NT2/D1 (cell line): ENCODE results near the gene SLC44A3.
A peak's percentile ranks its signal among the peaks of the same experiment; 100 is the strongest.

Experiments used
- DNase-seq: peaks from one replicate; pipeline ENCODE4 v3.0.0-alpha.2; 2011; ENCODE audit warnings: low read depth, low spot score
- H3K27me3 ChIP-seq: 2 replicates; pipeline ENCODE4 v1.6.0; 2011; ENCODE audit warnings: mild to moderate bottlenecking; ENCODE audit not compliant: insufficient read length, insufficient read depth
- H3K36me3 ChIP-seq: 2 replicates; pipeline ENCODE4 v1.6.1; 2011; ENCODE audit warnings: mild to moderate bottlenecking, low read length, mixed read lengths; ENCODE audit not compliant: insufficient read depth, insufficient read length
- H3K4me1 ChIP-seq: 2 replicates; pipeline ENCODE4 v1.5.1; 2011; ENCODE audit not compliant: insufficient read depth, insufficient read length
- H3K4me3 ChIP-seq: 2 replicates; pipeline ENCODE4 v1.5.1; 2011; ENCODE audit warnings: low read depth; ENCODE audit not compliant: insufficient read length
- H3K9ac ChIP-seq: 2 replicates; pipeline ENCODE4 v1.6.0; 2011; ENCODE audit warnings: low read depth; ENCODE audit not compliant: insufficient read length
- H3K9me3 ChIP-seq: 2 replicates; pipeline ENCODE4 v1.5.1; 2011; ENCODE audit warnings: mild to moderate bottlenecking, low read length; ENCODE audit not compliant: insufficient read depth
- SUZ12 ChIP-seq: IDR thresholded peaks from 2 replicates; pipeline ENCODE4 v1.6.1; 2011; ENCODE audit not compliant: insufficient read length, insufficient read depth; ENCODE audit errors: extremely low read depth
- YY1 ChIP-seq: IDR thresholded peaks from 2 replicates; pipeline ENCODE4 v1.6.1; 2011; ENCODE audit not compliant: insufficient read length, insufficient read depth
- ZNF274 ChIP-seq: IDR thresholded peaks from 2 replicates; pipeline ENCODE4 v1.6.1; 2011; ENCODE audit warnings: mild to moderate bottlenecking, low read depth, low read length

SLC44A3 gene

DNA sequence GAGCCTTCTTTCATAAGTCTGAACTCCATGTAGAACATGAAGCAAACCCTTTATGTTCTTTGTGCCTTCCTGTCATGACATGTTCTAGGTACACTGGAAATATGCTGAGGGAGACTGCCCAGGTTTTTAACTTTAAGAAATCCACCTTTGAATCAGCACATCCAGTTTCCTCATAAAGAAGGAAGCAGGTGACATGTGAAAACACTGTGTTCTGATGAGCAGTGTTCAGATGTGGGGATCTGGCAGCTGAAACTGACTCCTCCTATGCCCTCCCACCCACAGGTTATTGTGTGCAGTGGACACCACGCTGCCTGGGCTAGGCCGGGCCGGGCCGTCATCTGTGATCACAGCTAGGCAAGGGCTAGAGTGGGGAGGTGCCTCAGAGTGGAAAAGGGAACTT is 55.6 kb downstream of the SLC44A3 start:
- no peaks in the 10 kb centered on the region for H3K36me3 ChIP-seq
- no peak overlapping the region for H3K4me3 ChIP-seq
- H3K9ac ChIP-seq: no peak overlapping the region
- peaks cover 3% of the 10 kb centered on the region for H3K4me1 ChIP-seq
- TF ChIP-seq YY1 (no peak), ZNF274 (no peak), SUZ12 (no peak)
- no peaks in the 10 kb centered on the region for H3K9me3 ChIP-seq
- no peak for DNase-seq
- no peaks in the 10 kb centered on the region for H3K27me3 ChIP-seq

DNA sequence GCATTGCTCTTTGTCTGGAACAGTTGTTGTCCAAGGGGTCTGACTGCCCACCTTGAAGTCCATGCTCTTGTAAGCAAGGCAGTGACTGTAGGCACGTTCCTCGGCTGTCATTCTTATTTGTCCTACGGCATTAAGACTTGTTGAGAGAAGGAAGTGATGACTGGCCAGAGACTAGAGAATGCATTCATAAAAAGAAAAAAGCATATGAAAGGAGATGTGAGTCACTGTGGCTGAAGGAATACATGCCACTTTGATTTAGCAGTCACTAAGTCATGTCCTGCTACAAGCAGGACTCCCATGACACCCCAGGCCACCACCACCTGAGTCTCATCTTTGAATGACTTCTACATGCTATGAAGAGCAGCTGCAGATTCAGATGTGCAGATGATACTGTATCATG is 56.2 kb downstream of the SLC44A3 start:
- Histone ChIP-seq H3K4me3 (no peak overlapping the region), H3K9me3 (no peaks in the 10 kb centered on the region), H3K4me1 (no peaks in the 10 kb centered on the region), H3K27me3 (no peaks in the 10 kb centered on the region), H3K9ac (no peak overlapping the region), H3K36me3 (no peaks in the 10 kb centered on the region)
- no peak for DNase-seq
- TF ChIP-seq SUZ12 (no peak), ZNF274 (no peak), YY1 (no peak)

- Histone ChIP-seq H3K9me3 (no peaks in the 10 kb centered on the region), H3K4me1 (no peaks in the 10 kb centered on the region), H3K27me3 (no peaks in the 10 kb centered on the region), H3K9ac (no peak overlapping the region), H3K4me3 (no peak overlapping the region), H3K36me3 (no peaks in the 10 kb centered on the region)
- DNase-seq: no peak
- TF ChIP-seq YY1 (no peak), SUZ12 (no peak), ZNF274 (no peak)
Measured at GRCh38 chr1:94878329-94878728, 58.2 kb downstream of the SLC44A3 start.

DNA sequence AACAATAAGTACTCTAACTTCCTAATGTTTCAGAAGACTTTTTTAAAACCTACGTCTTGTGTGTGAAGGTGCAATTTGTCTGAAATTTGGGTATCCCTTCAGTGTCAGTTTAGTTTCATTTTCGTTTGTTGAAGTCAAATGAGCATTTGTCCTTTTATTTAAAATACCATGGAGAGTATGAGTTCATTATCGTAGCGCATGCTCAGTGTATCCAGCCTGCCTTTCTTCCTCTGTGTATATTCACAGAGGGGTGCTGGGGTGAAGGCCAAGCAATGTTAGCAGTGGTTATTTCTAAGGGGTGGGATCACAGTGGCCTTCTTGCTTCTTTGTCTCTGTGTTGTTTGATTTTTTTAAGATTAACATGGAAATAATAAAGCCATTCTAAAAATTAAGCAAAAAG is 63.5 kb downstream of the SLC44A3 start:
- Histone ChIP-seq H3K4me3 (no peak overlapping the region), H3K36me3 (no peaks in the 10 kb centered on the region), H3K9me3 (no peaks in the 10 kb centered on the region), H3K4me1 (peaks cover 7% of the 10 kb centered on the region), H3K9ac (no peak overlapping the region), H3K27me3 (no peaks in the 10 kb centered on the region)
- TF ChIP-seq YY1: no peak
- no peak for DNase-seq

DNA sequence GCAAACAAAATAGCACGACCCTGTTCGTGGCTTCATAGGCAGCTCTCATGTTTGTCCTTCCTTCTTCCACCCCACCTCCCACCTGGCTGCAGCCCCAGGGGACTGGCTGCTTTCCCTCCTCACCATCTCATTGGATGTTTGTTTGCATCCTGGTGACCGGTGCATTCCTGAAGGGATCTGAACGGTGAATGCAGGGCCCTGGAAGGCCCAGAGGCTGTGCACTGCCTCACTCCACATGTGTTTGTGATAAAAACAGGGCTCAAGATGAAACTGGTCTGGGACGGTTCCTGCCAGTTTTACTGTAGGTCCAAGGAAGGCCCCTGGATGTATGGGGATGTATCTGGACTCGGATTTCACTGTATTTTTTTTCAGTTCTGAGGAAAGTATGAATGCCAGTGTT is 63.9 kb downstream of the SLC44A3 start:
- H3K9ac ChIP-seq: no peak overlapping the region
- H3K4me3 ChIP-seq: no peak overlapping the region
- no peaks in the 10 kb centered on the region for H3K27me3 ChIP-seq
- DNase-seq: peak; percentile 71
- H3K4me1 ChIP-seq: peaks cover 7% of the 10 kb centered on the region
- H3K9me3 ChIP-seq: no peaks in the 10 kb centered on the region
- no peaks in the 10 kb centered on the region for H3K36me3 ChIP-seq
- TF ChIP-seq YY1 (no peak), ZNF274 (no peak), SUZ12 (no peak)

GRCh38 chr1:94884507-94884906 is 64.3 kb downstream of the SLC44A3 start:
- Histone ChIP-seq H3K27me3 (no peaks in the 10 kb centered on the region), H3K9me3 (no peaks in the 10 kb centered on the region), H3K9ac (no peak overlapping the region), H3K4me3 (no peak overlapping the region), H3K4me1 (peaks cover 7% of the 10 kb centered on the region), H3K36me3 (no peaks in the 10 kb centered on the region)
- no peak for TF ChIP-seq ZNF274
- no peak for TF ChIP-seq YY1
- no peak for DNase-seq

DNA sequence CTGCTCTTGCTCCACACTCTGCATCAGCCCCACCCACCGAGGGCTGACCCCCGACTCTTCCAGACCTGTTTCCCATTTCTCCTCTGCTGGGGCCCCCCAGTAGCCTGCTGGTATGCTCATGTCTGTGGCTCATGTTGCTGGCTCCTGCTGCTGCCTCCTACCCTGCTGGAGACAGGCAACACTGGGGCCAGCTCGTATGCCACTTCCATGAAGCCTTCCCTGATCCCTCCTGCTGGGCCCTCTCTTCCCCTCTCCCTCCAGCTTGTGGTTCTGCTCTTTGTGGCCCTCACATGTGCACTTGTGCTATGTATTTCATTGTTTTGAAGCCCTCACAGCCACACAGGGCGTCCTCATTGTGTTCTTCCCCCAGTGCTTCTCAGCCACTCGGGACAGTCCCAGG is 66.2 kb downstream of the SLC44A3 start:
- Histone ChIP-seq H3K9me3 (no peaks in the 10 kb centered on the region), H3K4me3 (no peak overlapping the region)

DNA sequence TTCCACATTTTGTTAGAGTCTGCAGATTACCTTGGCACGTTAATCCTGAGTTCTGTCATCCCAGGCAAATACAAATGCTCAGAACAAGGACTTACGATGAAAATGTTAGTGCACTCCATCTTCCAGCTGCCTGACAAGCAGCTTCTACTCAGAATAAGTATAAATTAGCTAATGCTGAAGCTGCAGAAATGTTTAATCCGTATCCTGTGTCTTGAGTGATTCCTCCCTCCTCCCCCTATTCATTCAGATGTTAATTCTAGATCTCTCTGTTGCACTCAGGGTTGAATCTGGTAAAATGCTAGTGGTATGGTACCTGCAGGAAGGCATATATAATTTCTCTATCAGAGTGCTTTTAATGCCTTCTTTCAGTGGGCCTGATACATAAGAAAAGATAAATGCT is 66.9 kb downstream of the SLC44A3 start:
- H3K9ac ChIP-seq: no peak overlapping the region
- peaks cover 7% of the 10 kb centered on the region for H3K4me1 ChIP-seq
- TF ChIP-seq ZNF274: no peak
- no peaks in the 10 kb centered on the region for H3K36me3 ChIP-seq
- no peaks in the 10 kb centered on the region for H3K27me3 ChIP-seq
- no peak for DNase-seq
- H3K9me3 ChIP-seq: no peaks in the 10 kb centered on the region
- no peak overlapping the region for H3K4me3 ChIP-seq

More for the DNA sequence above, 66.2 kb downstream of the SLC44A3 start:
- DNase-seq: no peak
- Histone ChIP-seq H3K27me3 (no peaks in the 10 kb centered on the region), H3K4me1 (peaks cover 7% of the 10 kb centered on the region), H3K36me3 (no peaks in the 10 kb centered on the region), H3K9ac (no peak overlapping the region)
- TF ChIP-seq SUZ12 (no peak), ZNF274 (no peak), YY1 (no peak)
